ENCODE results near the gene FAM187B.

GRCh38 chr19:35204799-35205732, 23.5 kb downstream of the FAM187B start:
- no peak for TF ChIP-seq POLR2A (IDR thresholded peaks at IDR 0.05; ENCODE audit: low read length)
- TF ChIP-seq GATA1 (IDR thresholded peaks at IDR 0.05; ENCODE audit: low read depth, low read length): no peak

Data from erythroblast (primary cell).